ENCODE results near the gene FBN2.

The FBN2 gene

DNA sequence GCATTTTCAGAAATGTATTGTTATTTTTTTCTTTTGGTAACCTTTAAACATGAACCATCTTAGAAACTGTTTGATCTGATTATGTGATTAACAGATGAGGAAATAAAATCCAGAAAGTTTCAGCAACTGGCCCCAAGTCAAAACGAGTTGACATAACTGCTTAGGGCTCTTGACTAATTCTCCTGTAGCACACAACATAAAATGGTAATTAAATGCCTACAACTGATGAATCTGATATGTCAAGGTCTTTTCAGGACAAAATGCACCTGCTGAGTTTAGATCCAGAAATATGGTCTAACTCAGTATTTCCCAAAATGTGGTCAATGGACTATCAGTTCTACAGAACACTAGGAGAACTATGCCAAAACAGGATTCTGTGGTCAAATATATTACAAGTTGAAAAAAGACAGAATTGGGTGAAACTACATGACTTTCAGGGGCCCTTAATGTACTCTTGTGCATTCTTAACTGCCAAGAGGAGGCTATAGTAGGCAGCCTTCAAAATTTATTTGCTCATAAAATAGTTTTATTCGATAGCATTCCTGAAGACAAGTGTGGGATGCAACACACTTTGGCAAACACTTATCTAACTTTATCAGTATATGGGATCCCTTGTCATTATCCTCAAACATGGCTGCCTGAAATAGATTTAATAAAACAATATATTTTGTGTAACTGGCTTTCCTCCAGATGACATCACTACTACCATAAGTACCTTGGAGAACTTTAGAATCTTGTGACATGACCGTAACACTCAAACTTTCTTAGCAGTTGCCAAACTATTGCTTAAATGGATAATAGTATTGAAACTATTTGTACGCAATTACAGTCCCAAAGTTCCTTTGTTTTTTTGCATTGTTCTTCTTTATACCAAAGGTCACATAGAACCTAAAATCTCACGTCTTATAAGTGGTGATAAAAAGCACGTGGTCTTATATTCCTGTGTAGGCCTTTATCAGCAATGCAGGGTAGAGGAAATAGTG, 59.4 kb downstream of the FBN2 start:
- Histone ChIP-seq H3K4me3 (no peak overlapping the region), H3K27ac (no peak overlapping the region), H3K36me3 (ENCODE audit: insufficient read depth, low read length) (no peaks in the 10 kb centered on the region), H3K9me3 (ENCODE audit: low read depth, low read length) (no peaks in the 10 kb centered on the region), H3K9ac (ENCODE audit: insufficient read length) (no peak overlapping the region)
- no peak for DNase-seq (ENCODE audit: low read depth, low spot score)
- TF ChIP-seq EZH2 (IDR thresholded peaks at IDR 0.05) (no peak), POLR2AphosphoS5 (IDR thresholded peaks at IDR 0.05; ENCODE audit: borderline replicate concordance, low read depth, low read length) (no peak), FOXP2 (optimal IDR thresholded peaks at IDR 0.05; ENCODE audit: control extremely low read depth, extremely low read length, insufficient read depth) (no peak)

DNA sequence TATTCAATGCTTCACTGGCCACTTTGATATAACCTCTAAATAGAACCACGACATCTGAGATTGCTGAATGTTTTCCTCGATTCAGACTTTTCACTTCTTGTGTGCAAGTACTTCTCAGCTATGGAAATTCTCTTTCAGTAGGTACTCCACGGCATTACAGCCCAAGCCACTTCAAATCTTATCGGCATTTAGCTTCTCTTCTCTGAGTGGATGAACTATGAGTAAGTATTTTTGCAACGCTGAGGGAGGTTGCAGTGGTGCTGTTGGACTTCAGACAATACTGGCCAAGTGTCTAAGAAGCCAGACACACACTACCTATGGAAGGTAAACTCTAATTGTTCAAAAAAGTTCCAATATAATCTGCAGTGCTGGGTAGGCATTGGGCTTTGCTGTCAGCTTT, 60.1 kb downstream of the FBN2 start:
- Histone ChIP-seq H3K9ac (ENCODE audit: insufficient read length) (no peak overlapping the region), H3K9me3 (ENCODE audit: low read depth, low read length) (no peaks in the 10 kb centered on the region), H3K4me3 (no peak overlapping the region), H3K36me3 (ENCODE audit: insufficient read depth, low read length) (no peaks in the 10 kb centered on the region), H3K27ac (no peak overlapping the region)
- DNase-seq (ENCODE audit: low read depth, low spot score) = no peak
- no peak for TF ChIP-seq FOXP2 (optimal IDR thresholded peaks at IDR 0.05; ENCODE audit: control extremely low read depth, extremely low read length, insufficient read depth)
- no peak for TF ChIP-seq POLR2AphosphoS5 (IDR thresholded peaks at IDR 0.05; ENCODE audit: borderline replicate concordance, low read depth, low read length)
- no peak for TF ChIP-seq EZH2 (IDR thresholded peaks at IDR 0.05)

DNA sequence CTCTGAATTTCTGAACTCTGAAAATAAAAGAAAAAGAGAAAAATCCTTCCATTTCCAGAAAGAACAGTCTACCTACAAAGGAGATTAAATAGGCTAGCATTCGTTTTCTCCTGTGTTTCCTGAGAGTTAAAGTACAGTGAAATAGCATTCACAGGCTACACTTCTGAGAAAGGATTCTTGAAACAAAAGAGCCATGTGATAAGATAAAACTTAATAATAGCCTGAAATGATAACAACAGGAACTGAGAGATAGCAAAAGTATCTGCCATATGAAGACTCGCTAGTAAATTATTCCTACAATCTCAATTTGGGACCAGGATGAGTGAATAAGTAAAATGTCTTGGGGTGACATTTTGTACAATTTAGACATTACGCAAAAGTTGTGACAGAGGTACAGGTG, 62.4 kb downstream of the FBN2 start:
- TF ChIP-seq POLR2AphosphoS5 (IDR thresholded peaks at IDR 0.05; ENCODE audit: borderline replicate concordance, low read depth, low read length) (no peak), FOXP2 (optimal IDR thresholded peaks at IDR 0.05; ENCODE audit: control extremely low read depth, extremely low read length, insufficient read depth) (no peak), EZH2 (IDR thresholded peaks at IDR 0.05) (no peak)

DNA sequence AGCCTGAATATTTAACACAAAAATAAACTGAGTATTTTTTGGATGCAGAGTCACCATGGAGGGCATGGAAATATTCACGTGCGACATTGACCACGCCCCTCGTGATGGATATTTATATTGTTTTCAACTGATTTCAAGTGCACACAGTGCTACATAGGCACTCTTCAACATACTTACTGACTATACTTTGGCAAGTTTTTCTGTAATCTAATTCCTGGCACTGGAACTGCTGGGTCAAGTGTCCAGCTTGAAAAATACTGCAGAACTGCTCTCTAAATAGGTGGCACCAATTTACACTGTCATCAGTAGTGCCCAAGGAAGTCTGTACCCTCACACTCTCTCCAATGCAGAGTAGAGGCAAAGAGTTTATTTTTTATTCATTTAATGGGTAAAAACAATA, 65.1 kb downstream of the FBN2 start:
- no peak for DNase-seq (ENCODE audit: low read depth, low spot score)
- Histone ChIP-seq H3K36me3 (ENCODE audit: insufficient read depth, low read length) (no peaks in the 10 kb centered on the region), H3K9ac (ENCODE audit: insufficient read length) (no peak overlapping the region), H3K27ac (no peak overlapping the region), H3K9me3 (ENCODE audit: low read depth, low read length) (no peaks in the 10 kb centered on the region), H3K4me3 (no peak overlapping the region)
- TF ChIP-seq POLR2AphosphoS5 (IDR thresholded peaks at IDR 0.05; ENCODE audit: borderline replicate concordance, low read depth, low read length) (no peak), EZH2 (IDR thresholded peaks at IDR 0.05) (no peak), FOXP2 (optimal IDR thresholded peaks at IDR 0.05; ENCODE audit: control extremely low read depth, extremely low read length, insufficient read depth) (no peak)

More for the DNA sequence above, 62.4 kb downstream of the FBN2 start:
- Histone ChIP-seq H3K9me3 (ENCODE audit: low read depth, low read length) (no peaks in the 10 kb centered on the region), H3K9ac (ENCODE audit: insufficient read length) (no peak overlapping the region), H3K4me3 (no peak overlapping the region), H3K36me3 (ENCODE audit: insufficient read depth, low read length) (no peaks in the 10 kb centered on the region), H3K27ac (no peak overlapping the region)
- DNase-seq (ENCODE audit: low read depth, low spot score) = no peak

DNA sequence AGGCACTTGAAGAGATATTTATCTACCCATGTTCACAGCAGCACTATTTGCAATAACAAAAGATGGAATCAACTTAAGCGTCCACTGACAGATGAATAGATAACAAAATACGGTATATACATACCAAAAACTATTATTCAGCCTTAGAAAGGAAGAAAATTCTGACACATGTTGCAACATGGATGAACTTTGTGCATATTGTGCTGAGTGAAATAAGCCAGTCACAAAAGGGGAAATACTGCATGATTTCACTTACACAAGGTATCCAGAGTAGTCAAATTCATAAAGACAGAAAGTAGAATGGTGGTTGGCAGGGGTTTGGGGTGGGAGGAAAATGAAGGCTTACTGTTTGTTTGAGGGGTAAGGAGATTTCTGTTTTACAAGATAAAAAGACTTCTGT, 66.0 kb downstream of the FBN2 start:
- H3K4me3 ChIP-seq = no peak overlapping the region
- no peak overlapping the region for H3K27ac ChIP-seq
- H3K9ac ChIP-seq (ENCODE audit: insufficient read length) = no peak overlapping the region
- DNase-seq (ENCODE audit: low read depth, low spot score) = no peak
- no peaks in the 10 kb centered on the region for H3K36me3 ChIP-seq (ENCODE audit: insufficient read depth, low read length)
- TF ChIP-seq EZH2 (IDR thresholded peaks at IDR 0.05) (no peak), POLR2AphosphoS5 (IDR thresholded peaks at IDR 0.05; ENCODE audit: borderline replicate concordance, low read depth, low read length) (no peak), FOXP2 (optimal IDR thresholded peaks at IDR 0.05; ENCODE audit: control extremely low read depth, extremely low read length, insufficient read depth) (no peak)
- H3K9me3 ChIP-seq (ENCODE audit: low read depth, low read length) = no peaks in the 10 kb centered on the region

DNA sequence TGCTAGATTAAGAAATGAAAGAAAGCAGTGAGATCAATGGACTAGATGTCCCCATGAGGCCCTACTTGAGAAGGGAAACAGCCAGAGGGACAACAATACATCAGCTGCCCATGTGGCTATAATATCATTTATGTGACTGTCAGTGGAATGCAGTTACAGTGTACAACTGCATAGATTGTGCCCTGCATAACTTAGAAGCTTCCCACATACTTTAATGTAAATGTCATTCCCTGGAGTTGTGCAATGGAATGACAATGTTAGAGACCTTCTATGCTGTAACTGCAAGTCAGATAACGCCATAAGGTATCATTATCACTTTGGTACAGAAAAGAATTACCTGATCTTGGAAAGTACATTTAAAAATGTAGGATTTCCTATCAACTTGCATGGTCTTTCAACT, 67.4 kb downstream of the FBN2 start:
- Histone ChIP-seq H3K9me3 (ENCODE audit: low read depth, low read length) (no peaks in the 10 kb centered on the region), H3K9ac (ENCODE audit: insufficient read length) (no peak overlapping the region), H3K4me3 (no peak overlapping the region), H3K36me3 (ENCODE audit: insufficient read depth, low read length) (no peaks in the 10 kb centered on the region), H3K27ac (no peak overlapping the region)
- no peak for DNase-seq (ENCODE audit: low read depth, low spot score)
- TF ChIP-seq FOXP2 (optimal IDR thresholded peaks at IDR 0.05; ENCODE audit: control extremely low read depth, extremely low read length, insufficient read depth) (no peak), EZH2 (IDR thresholded peaks at IDR 0.05) (no peak), POLR2AphosphoS5 (IDR thresholded peaks at IDR 0.05; ENCODE audit: borderline replicate concordance, low read depth, low read length) (no peak)

DNA sequence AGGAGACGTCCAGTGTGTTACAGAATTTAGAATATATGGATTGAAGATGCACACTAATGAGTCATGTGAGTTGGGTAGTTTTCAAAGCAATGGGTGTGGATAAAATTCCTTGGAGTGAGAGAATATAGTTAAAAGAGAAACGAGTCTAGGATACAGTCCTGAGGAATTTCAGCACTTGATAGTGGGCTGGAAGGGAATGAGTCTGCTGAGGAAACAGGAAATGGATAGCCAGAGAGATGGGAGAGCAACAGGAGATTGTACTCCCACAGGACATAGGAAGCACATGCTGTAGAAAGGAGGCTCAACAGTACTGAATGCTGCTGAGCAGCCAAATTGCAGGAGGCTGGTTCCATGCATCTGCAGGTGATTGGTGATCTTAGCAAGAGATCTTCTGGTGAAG, 68.1 kb downstream of the FBN2 start:
- no peaks in the 10 kb centered on the region for H3K36me3 ChIP-seq (ENCODE audit: insufficient read depth, low read length)
- H3K9me3 ChIP-seq (ENCODE audit: low read depth, low read length) = no peaks in the 10 kb centered on the region
- no peak overlapping the region for H3K27ac ChIP-seq
- DNase-seq (ENCODE audit: low read depth, low spot score) = no peak
- H3K9ac ChIP-seq (ENCODE audit: insufficient read length) = no peak overlapping the region
- TF ChIP-seq EZH2 (IDR thresholded peaks at IDR 0.05) (no peak), FOXP2 (optimal IDR thresholded peaks at IDR 0.05; ENCODE audit: control extremely low read depth, extremely low read length, insufficient read depth) (no peak), POLR2AphosphoS5 (IDR thresholded peaks at IDR 0.05; ENCODE audit: borderline replicate concordance, low read depth, low read length) (no peak)
- no peak overlapping the region for H3K4me3 ChIP-seq

DNA sequence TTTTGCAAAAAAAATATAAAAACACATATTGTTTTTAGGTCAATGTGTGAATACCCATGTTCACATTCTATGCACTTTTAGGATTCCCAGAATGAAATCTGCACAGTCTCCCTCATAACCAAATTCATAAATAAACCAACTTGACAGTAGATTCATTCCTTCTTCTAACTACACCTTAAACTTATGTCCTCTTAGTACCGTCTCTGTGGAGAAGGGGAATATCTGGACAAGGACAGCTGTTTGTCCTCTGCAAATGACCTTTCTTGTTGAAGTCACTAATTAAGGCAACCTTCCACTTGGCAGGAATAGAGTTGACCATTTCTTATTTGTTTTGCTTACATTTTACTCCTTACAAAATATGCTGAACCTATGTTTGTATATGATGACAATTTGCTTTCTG, 71.1 kb downstream of the FBN2 start:
- no peak for TF ChIP-seq POLR2AphosphoS5 (IDR thresholded peaks at IDR 0.05; ENCODE audit: borderline replicate concordance, low read depth, low read length)
- Histone ChIP-seq H3K9ac (ENCODE audit: insufficient read length) (no peak overlapping the region), H3K36me3 (ENCODE audit: insufficient read depth, low read length) (no peaks in the 10 kb centered on the region), H3K27ac (no peak overlapping the region), H3K9me3 (ENCODE audit: low read depth, low read length) (no peaks in the 10 kb centered on the region), H3K4me3 (no peak overlapping the region)
- no peak for DNase-seq (ENCODE audit: low read depth, low spot score)
